H9 (cell line): ENCODE data around the gene BIK. TPM values are rescaled to one million over a fixed set of nuclear protein-coding genes. Genes with fewer than 3 reads are reported as not detected.

Experiments
- DNase-seq: peaks from one replicate; pipeline ENCODE4 v3.0.0-alpha.2; 2017
- H2AFZ ChIP-seq: one replicate; pipeline ENCODE4 v1.6.1; 2013; ENCODE audit warnings: mild to moderate bottlenecking, low read length, control low read depth, moderate library complexity
- H2AK5ac ChIP-seq: 2 replicates; pipeline ENCODE4 v1.6.1; 2013; ENCODE audit warnings: low read length, control low read depth, mixed read lengths; ENCODE audit not compliant: insufficient read length
- H2BK120ac ChIP-seq: one replicate; pipeline ENCODE4 v1.6.1; 2013; ENCODE audit warnings: low read depth, mild to moderate bottlenecking, low read length, control low read depth, inconsistent platforms; ENCODE audit not compliant: poor library complexity, severe bottlenecking
- H2BK12ac ChIP-seq: 2 replicates; pipeline ENCODE4 v1.6.1; 2013; ENCODE audit warnings: low read length, control low read depth, mixed read lengths, low read depth; ENCODE audit not compliant: insufficient read length
- H2BK15ac ChIP-seq: 2 replicates; pipeline ENCODE4 v1.6.1; 2013; ENCODE audit warnings: low read depth, low read length, control low read depth
- H2BK20ac ChIP-seq: one replicate; pipeline ENCODE4 v1.6.1; 2013; ENCODE audit warnings: low read depth, mild to moderate bottlenecking, low read length, control low read depth, inconsistent platforms; ENCODE audit not compliant: poor library complexity, severe bottlenecking
- H2BK5ac ChIP-seq: 2 replicates; pipeline ENCODE4 v1.6.1; 2013; ENCODE audit warnings: low read length, control low read depth, mixed read lengths; ENCODE audit not compliant: insufficient read length
- H3K14ac ChIP-seq: 2 replicates; pipeline ENCODE4 v1.6.1; 2013; ENCODE audit warnings: low read length, control low read depth; ENCODE audit not compliant: insufficient read depth
- H3K18ac ChIP-seq: 2 replicates; pipeline ENCODE4 v1.6.1; 2013; ENCODE audit warnings: low read depth, mild to moderate bottlenecking, mixed read lengths, low read length, control low read depth; ENCODE audit not compliant: insufficient read length
- H3K23ac ChIP-seq: 2 replicates; pipeline ENCODE4 v1.6.1; 2013; ENCODE audit warnings: low read length, control low read depth, mixed read lengths, low read depth; ENCODE audit not compliant: insufficient read length
- H3K23me2 ChIP-seq: 2 replicates; pipeline ENCODE4 v1.6.1; 2013; ENCODE audit warnings: low read depth, mild to moderate bottlenecking, mixed read lengths, low read length, control low read depth; ENCODE audit not compliant: insufficient read length, poor library complexity, severe bottlenecking
- H3K27ac ChIP-seq: 2 replicates; pipeline ENCODE4 v1.5.1; 2013; ENCODE audit warnings: low read length, control low read depth, mixed read lengths, low read depth; ENCODE audit not compliant: insufficient read length
- H3K27me3 ChIP-seq: 2 replicates; pipeline ENCODE4 v1.6.1; 2013; ENCODE audit warnings: low read length, control low read depth, inconsistent platforms; ENCODE audit not compliant: insufficient read depth
- H3K4ac ChIP-seq: 2 replicates; pipeline ENCODE4 v1.6.1; 2013; ENCODE audit warnings: low read depth, mild to moderate bottlenecking, control low read depth, inconsistent platforms, low read length, moderate library complexity
- H3K4me1 ChIP-seq: 2 replicates; pipeline ENCODE4 v1.6.1; 2013; ENCODE audit warnings: low read length, control low read depth, inconsistent platforms; ENCODE audit not compliant: insufficient read depth
- H3K4me2 ChIP-seq: 2 replicates; pipeline ENCODE4 v1.6.1; 2013; ENCODE audit warnings: low read length, control low read depth, mixed read lengths; ENCODE audit not compliant: insufficient read length, insufficient read depth
- H3K56ac ChIP-seq: 2 replicates; pipeline ENCODE4 v1.6.1; 2013; ENCODE audit warnings: low read depth, mild to moderate bottlenecking, mixed read lengths, low read length, control low read depth; ENCODE audit not compliant: insufficient read length
- H3K79me1 ChIP-seq: 2 replicates; pipeline ENCODE4 v1.6.1; 2013; ENCODE audit warnings: low read depth, mild to moderate bottlenecking, moderate library complexity, low read length, control low read depth, inconsistent platforms; ENCODE audit not compliant: insufficient read depth, poor library complexity, severe bottlenecking
- H3K79me2 ChIP-seq: 2 replicates; pipeline ENCODE4 v1.6.1; 2013; ENCODE audit warnings: low read length, control low read depth, inconsistent platforms; ENCODE audit not compliant: insufficient read depth
- H3K9ac ChIP-seq: 2 replicates; pipeline ENCODE4 v1.6.1; 2013; ENCODE audit warnings: low read length, control low read depth, mixed read lengths; ENCODE audit not compliant: insufficient read length; ENCODE audit errors: extremely low read depth
- H3K9me3 ChIP-seq: one replicate; pipeline ENCODE4 v1.6.1; 2013; ENCODE audit warnings: low read depth, low read length, inconsistent platforms; ENCODE audit not compliant: control insufficient read depth
- H3T11ph ChIP-seq: one replicate; pipeline ENCODE4 v1.6.1; 2013; ENCODE audit warnings: mild to moderate bottlenecking, low read length, control low read depth, inconsistent platforms
- H4K20me1 ChIP-seq: one replicate; pipeline ENCODE4 v1.6.1; 2013; ENCODE audit not compliant: control insufficient read depth, insufficient read length, insufficient read depth
- H4K5ac ChIP-seq: 2 replicates; pipeline ENCODE4 v1.6.1; 2013; ENCODE audit warnings: low read depth, mild to moderate bottlenecking, mixed read lengths, low read length, control low read depth; ENCODE audit not compliant: insufficient read length
- H4K8ac ChIP-seq: replicated peaks from 2 replicates; pipeline ENCODE4 v1.6.1; 2013; ENCODE audit warnings: low read length, control low read depth, mixed read lengths, low read depth; ENCODE audit not compliant: insufficient read length
- H4K91ac ChIP-seq: 2 replicates; pipeline ENCODE4 v1.6.1; 2013; ENCODE audit warnings: low read depth, mild to moderate bottlenecking, moderate library complexity, mixed read lengths, low read length, control low read depth; ENCODE audit not compliant: insufficient read length
- H3K27ac Mint-ChIP-seq, 3 experiments: 2 replicates in 2 of 3; 3 replicates in 1 of 3; pipeline ENCODE4 v1.8.0; 2020 to 2021; ENCODE audit warnings: mixed read lengths in 3 of 3, mild to moderate bottlenecking in 1 of 3, moderate library complexity in 1 of 3
- H3K27me3 Mint-ChIP-seq: 2 replicates; pipeline ENCODE4 v1.8.0; 2021; ENCODE audit warnings: low read depth, mild to moderate bottlenecking, moderate library complexity, mixed read lengths
- H3K36me3 Mint-ChIP-seq, 3 experiments: 2 replicates in 2 of 3; 3 replicates in 1 of 3; pipeline ENCODE4 v1.8.0; 2020 to 2021; ENCODE audit warnings: low read depth in 3 of 3, mixed read lengths in 3 of 3; ENCODE audit not compliant: insufficient read depth in 1 of 3
- H3K4me1 Mint-ChIP-seq, 2 experiments: 2 replicates each; pipeline ENCODE4 v1.8.0; 2020; ENCODE audit warnings: mixed read lengths in 2 of 2
- H3K4me3 Mint-ChIP-seq, 2 experiments: 2 replicates in 1 of 2; 3 replicates in 1 of 2; pipeline ENCODE4 v1.8.0; 2020 to 2021; ENCODE audit warnings: mild to moderate bottlenecking in 2 of 2, mixed read lengths in 2 of 2, moderate library complexity in 1 of 2
- H3K9me3 Mint-ChIP-seq, 2 experiments: 2 replicates in 1 of 2; 3 replicates in 1 of 2; pipeline ENCODE4 v1.8.0; 2020; ENCODE audit warnings: mild to moderate bottlenecking in 2 of 2, mixed read lengths in 2 of 2, moderate library complexity in 1 of 2
- WGBS: extraction: QIAGEN DNeasy Blood & Tissue Kit; methylation state at CpG from one replicate; pipeline ENCODE4 v1.1.7; 2013; ENCODE audit warnings: missing lambda C conversion rate, low lambda C conversion rate, mixed read lengths; ENCODE audit not compliant: insufficient read length; ENCODE audit errors: extremely low coverage; 5-methylcytosine and 5-hydroxymethylcytosine counted together
- total RNA-seq: library from RNA; stranded (reverse); gene quantifications from 2 replicates; pipeline ENCODE4 v1.2.1, GENCODE V29; 2021
- TF ChIP-seq, protein P1 (sequence below): fragments of 200-600 bp; sonication (generic); conservative IDR thresholded peaks from 3 replicates; pipeline ENCODE4 v1.8.0; 2021; ENCODE audit warnings: antibody characterized with exemption, mild to moderate bottlenecking

The BIK gene
- total RNA-seq, 1 experiment from 2014 or later = 8.3 TPM

DNA sequence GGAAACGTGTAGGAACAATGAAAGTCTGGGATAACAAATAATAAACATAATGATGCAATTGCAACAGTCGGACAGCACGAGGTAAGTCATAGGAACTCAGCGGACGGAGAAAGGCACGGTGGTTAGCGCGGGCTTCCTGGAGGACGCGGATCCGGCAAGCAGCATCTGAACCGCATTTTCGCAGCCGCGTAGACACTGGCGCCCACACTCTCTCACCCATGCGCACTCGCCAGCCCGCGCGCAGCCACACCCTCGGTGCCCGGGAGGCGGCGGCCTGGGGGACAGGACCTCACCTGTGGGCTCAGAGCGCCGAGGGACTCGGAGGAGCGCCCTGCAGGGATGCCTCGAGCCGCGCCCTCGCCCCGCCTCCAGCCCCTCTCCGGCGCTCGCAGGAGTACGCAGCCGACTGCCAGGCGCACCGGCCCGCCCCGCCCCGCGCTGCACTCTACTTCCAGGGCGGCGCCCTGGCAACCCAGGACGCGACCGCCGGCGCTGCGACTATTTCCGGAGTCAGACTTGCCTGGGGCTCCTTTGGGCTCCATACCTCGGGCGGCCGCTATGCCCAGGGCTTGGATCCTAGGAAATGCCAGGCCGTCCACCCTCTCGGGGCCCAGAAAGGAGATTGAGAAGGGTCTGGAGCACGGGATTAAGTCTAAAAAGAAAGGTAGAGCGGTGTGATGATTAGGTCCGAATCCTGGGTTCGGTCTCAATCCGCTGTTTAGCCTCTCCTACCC, 21.4 kb upstream of the BIK start, which contains the start of gene TTLL1:
TSS of gene TTLL1 (minus strand) at position 408 of the 734 bp plus-strand sequence. CDS start 13,805 bp downstream, outside the sequence.
- Histone ChIP-seq H3K9ac (peak within 1 kb of the TSS; percentile 77), H3K4me2 (peak within 1 kb of the TSS; percentile 89), H3K18ac (peak within 1 kb of the TSS; percentile 79), H2BK20ac (no peak within 1 kb of the TSS), H4K91ac (no peak within 1 kb of the TSS), H3K4ac (no peak within 1 kb of the TSS), H2BK15ac (no peak within 1 kb of the TSS), H4K5ac (no peak within 1 kb of the TSS), H3K56ac (no peak within 1 kb of the TSS), H3K9me3 (no peaks in the 10 kb centered on the region), H2AK5ac (no peak within 1 kb of the TSS), H3K79me1 (no peaks in the 10 kb centered on the region), H4K20me1 (no peaks in the 10 kb centered on the region), H3K27me3 (no peaks in the 10 kb centered on the region), H3K23me2 (peaks cover 5% of the 10 kb centered on the region), H3T11ph (no peak within 1 kb of the TSS), H2BK12ac (no peak within 1 kb of the TSS), H3K4me1 (no peaks in the 10 kb centered on the region), H4K8ac (no peak within 1 kb of the TSS), H3K27ac (no peak within 1 kb of the TSS), H2BK120ac (no peak within 1 kb of the TSS), H2BK5ac (no peak within 1 kb of the TSS), H2AFZ (peak within 1 kb of the TSS; percentile 74), H3K14ac (peak within 1 kb of the TSS; percentile 83), H3K23ac (no peak within 1 kb of the TSS), H3K79me2 (no peaks in the 10 kb centered on the region)
- no CpG with 5 or more reads among the region's 64 CpGs for WGBS
- H3K27me3 Mint-ChIP-seq = no peaks in the 10 kb centered on the region
- TF ChIP-seq, protein P1, sequence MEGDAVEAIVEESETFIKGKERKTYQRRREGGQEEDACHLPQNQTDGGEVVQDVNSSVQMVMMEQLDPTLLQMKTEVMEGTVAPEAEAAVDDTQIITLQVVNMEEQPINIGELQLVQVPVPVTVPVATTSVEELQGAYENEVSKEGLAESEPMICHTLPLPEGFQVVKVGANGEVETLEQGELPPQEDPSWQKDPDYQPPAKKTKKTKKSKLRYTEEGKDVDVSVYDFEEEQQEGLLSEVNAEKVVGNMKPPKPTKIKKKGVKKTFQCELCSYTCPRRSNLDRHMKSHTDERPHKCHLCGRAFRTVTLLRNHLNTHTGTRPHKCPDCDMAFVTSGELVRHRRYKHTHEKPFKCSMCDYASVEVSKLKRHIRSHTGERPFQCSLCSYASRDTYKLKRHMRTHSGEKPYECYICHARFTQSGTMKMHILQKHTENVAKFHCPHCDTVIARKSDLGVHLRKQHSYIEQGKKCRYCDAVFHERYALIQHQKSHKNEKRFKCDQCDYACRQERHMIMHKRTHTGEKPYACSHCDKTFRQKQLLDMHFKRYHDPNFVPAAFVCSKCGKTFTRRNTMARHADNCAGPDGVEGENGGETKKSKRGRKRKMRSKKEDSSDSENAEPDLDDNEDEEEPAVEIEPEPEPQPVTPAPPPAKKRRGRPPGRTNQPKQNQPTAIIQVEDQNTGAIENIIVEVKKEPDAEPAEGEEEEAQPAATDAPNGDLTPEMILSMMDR = no peak
- peaks cover 0 to 5% (median 0%) of the 10 kb centered on the region in 3 experiments; a peak in 3 of 7 replicates for H3K36me3 Mint-ChIP-seq
- peak; percentile 95 for DNase-seq
- H3K4me3 Mint-ChIP-seq = peak within 1 kb of the TSS; percentile 74 to 91
- peaks cover 5 to 19% of the 10 kb centered on the region in 2 experiments; a peak in 3 of 4 replicates for H3K4me1 Mint-ChIP-seq
- no peaks in the 10 kb centered on the region; a peak in 1 of 5 replicates for H3K9me3 Mint-ChIP-seq
- peak within 1 kb of the TSS in 2 of 3 experiments; percentile 21 to 71; a peak in 2 of 7 replicates for H3K27ac Mint-ChIP-seq
